Vagina (tissue), 2 donors: ENCODE measurements around the gene SH3RF2.

Experiments used
- CTCF ChIP-seq, 3 experiments: fragments of 450-650 bp in 2 of 3; fragments of 200-600 bp in 1 of 3; sonication (generic) in 1 of 3; IDR thresholded peaks; one replicate each; pipeline ENCODE4 v1.5.1; 2017 to 2019; ENCODE audit warnings: antibody characterized with exemption in 3 of 3, mild to moderate bottlenecking in 2 of 3, moderate library complexity in 2 of 3
- POLR2A ChIP-seq, 2 donors: fragments of 450-650 bp; IDR thresholded peaks; one replicate each; pipeline ENCODE4 v1.6.1; 2017; ENCODE audit warnings: antibody characterized with exemption in 2 of 2, mild to moderate bottlenecking in 2 of 2, moderate library complexity in 2 of 2

GRCh38 chr5:145996135-145996534 lies 59.8 kb downstream of the SH3RF2 start:
- TF ChIP-seq CTCF (IDR thresholded peaks at IDR 0.05) (no peak), POLR2A (IDR thresholded peaks at IDR 0.05) (no peak)
